H1 (cell line): ENCODE measurements around the gene SYPL1. TPM values are rescaled to one million over a fixed set of nuclear protein-coding genes. Genes with fewer than 3 reads are reported as not detected.

Experiments
- CTCF ChIA-PET: fragments of 300-600 bp; sonication (Branson Sonifier 250); formaldehyde crosslinking; loops from one replicate; lab custom pipeline; 2021; ENCODE audit not compliant: partially characterized antibody; lab: Charles Lee
- POLR2A ChIA-PET: fragments of 300-600 bp; sonication (Branson Sonifier 250); formaldehyde crosslinking; loops from one replicate; lab custom pipeline; 2021; ENCODE audit warnings: inconsistent platforms; ENCODE audit not compliant: partially characterized antibody; lab: Charles Lee
- DNase-seq, 2 experiments: peaks; one replicate each; pipeline versions ENCODE4 v3.0.0 to v3.0.0-alpha.2; 2010 to 2022; ENCODE audit warnings: low spot score in 2 of 2, low read depth in 1 of 2, mixed read lengths in 1 of 2
- FAIRE-seq: peaks from 2 replicates; lab custom pipeline; 2011; peaks lifted over from hg19 to GRCh38; lab: Jason Lieb, UNC
- H2AFZ ChIP-seq: 2 replicates; pipeline ENCODE4 v1.8.1; 2012; ENCODE audit warnings: low read length, inconsistent platforms
- H2AK5ac ChIP-seq: 2 replicates; pipeline ENCODE4 v1.6.1; 2013; ENCODE audit warnings: low read depth, low read length
- H2BK120ac ChIP-seq: replicated peaks from 2 replicates; pipeline ENCODE3; 2013; ENCODE audit warnings: low read depth, low read length, inconsistent platforms
- H2BK12ac ChIP-seq: 2 replicates; pipeline ENCODE4 v1.6.1; 2013; ENCODE audit warnings: low read depth, low read length
- H2BK15ac ChIP-seq: 2 replicates; pipeline ENCODE4 v1.6.1; 2013; ENCODE audit warnings: low read length
- H2BK20ac ChIP-seq: 2 replicates; pipeline ENCODE4 v1.6.1; 2013; ENCODE audit warnings: low read length
- H2BK5ac ChIP-seq: 2 replicates; pipeline ENCODE4 v1.6.1; 2013; ENCODE audit warnings: low read depth, low read length
- H3K14ac ChIP-seq: 2 replicates; pipeline ENCODE4 v1.6.1; 2013; ENCODE audit warnings: inconsistent platforms; ENCODE audit not compliant: insufficient read length
- H3K18ac ChIP-seq: 2 replicates; pipeline ENCODE4 v1.6.1; 2013; ENCODE audit warnings: low read length; ENCODE audit errors: extremely low read depth
- H3K23ac ChIP-seq: 2 replicates; pipeline ENCODE4 v1.6.1; 2013; ENCODE audit warnings: inconsistent platforms; ENCODE audit not compliant: insufficient read length
- H3K23me2 ChIP-seq: 2 replicates; pipeline ENCODE4 v1.6.1; 2013; ENCODE audit warnings: low read depth, low read length
- H3K27ac ChIP-seq: 2 replicates; pipeline ENCODE4 v1.6.1; 2011; ENCODE audit warnings: low read depth, low read length, inconsistent platforms
- H3K27me3 ChIP-seq, 4 experiments: replicated peaks in 1 of 4; 1 replicate in 1 of 4; 2 replicates in 3 of 4; pipeline versions ENCODE4 v1.6.1 to v1.8.1; 2011 to 2013; ENCODE audit warnings: low read length in 3 of 4, mild to moderate bottlenecking in 3 of 4, inconsistent platforms in 2 of 4, mixed read lengths in 2 of 4, moderate library complexity in 1 of 4; ENCODE audit not compliant: control insufficient read depth in 3 of 4, insufficient read depth in 3 of 4; ENCODE audit errors: extremely low read depth in 1 of 4
- H3K36me3 ChIP-seq, 4 experiments: 2 replicates each; pipeline versions ENCODE4 v1.6.1 to v1.8.1; 2011 to 2013; ENCODE audit warnings: mild to moderate bottlenecking in 4 of 4, low read length in 3 of 4, moderate library complexity in 2 of 4, control low read depth in 1 of 4, inconsistent platforms in 1 of 4; ENCODE audit not compliant: insufficient read depth in 4 of 4, control insufficient read depth in 2 of 4
- H3K4ac ChIP-seq: replicated peaks from 2 replicates; pipeline ENCODE3; 2013; ENCODE audit warnings: low read length, low read depth, mixed read lengths, inconsistent platforms; ENCODE audit not compliant: insufficient read length
- H3K4me1 ChIP-seq, 4 experiments: replicated peaks in 1 of 4; 1 replicate in 1 of 4; 2 replicates in 3 of 4; pipeline versions ENCODE4 v1.6.1 to v1.8.1; 2011 to 2013; ENCODE audit warnings: low read length in 3 of 4, inconsistent platforms in 2 of 4, mixed read lengths in 1 of 4; ENCODE audit not compliant: insufficient read depth in 4 of 4, control insufficient read depth in 3 of 4
- H3K4me2 ChIP-seq, 2 experiments: 2 replicates each; pipeline versions ENCODE4 v1.6.1 to v1.8.1; 2011 to 2013; ENCODE audit warnings: low read depth in 2 of 2, low read length in 2 of 2, control low read depth in 1 of 2, inconsistent platforms in 1 of 2, mild to moderate bottlenecking in 1 of 2; ENCODE audit not compliant: insufficient read depth in 1 of 2
- H3K4me3 ChIP-seq, 4 experiments: fragments of 200-600, 300-600 bp in 1 of 4; sonication (generic), shearing (Covaris generic), sonication (Bioruptor Twin) in 1 of 4; 2 replicates each; pipeline versions ENCODE4 v1.5.1 to v1.8.1; 2011 to 2016; ENCODE audit warnings: low read length in 4 of 4, low read depth in 3 of 4, control low read depth in 2 of 4, inconsistent platforms in 2 of 4, mild to moderate bottlenecking in 2 of 4, mixed read lengths in 1 of 4, moderate library complexity in 1 of 4; ENCODE audit not compliant: insufficient read depth in 2 of 4; ENCODE audit errors: extremely low read depth in 1 of 4
- H3K56ac ChIP-seq: replicated peaks from 2 replicates; pipeline ENCODE3; 2013; ENCODE audit warnings: low read depth, mild to moderate bottlenecking, mixed read lengths, low read length, inconsistent platforms; ENCODE audit not compliant: insufficient read length
- H3K79me1 ChIP-seq: 2 replicates; pipeline ENCODE4 v1.6.1; 2013; ENCODE audit warnings: low read depth, low read length, control low read depth
- H3K79me2 ChIP-seq, 2 experiments: 2 replicates each; pipeline versions ENCODE4 v1.6.1 to v1.8.1; 2012 to 2013; ENCODE audit warnings: low read length in 2 of 2, mild to moderate bottlenecking in 2 of 2, inconsistent platforms in 1 of 2; ENCODE audit not compliant: insufficient read depth in 2 of 2, control insufficient read depth in 1 of 2
- H3K9ac ChIP-seq, 4 experiments: replicated peaks in 1 of 4; 1 replicate in 1 of 4; 2 replicates in 3 of 4; pipeline versions ENCODE4 v1.6.1 to v1.8.1; 2011 to 2013; ENCODE audit warnings: low read depth in 3 of 4, low read length in 3 of 4, control low read depth in 2 of 4, mild to moderate bottlenecking in 2 of 4, moderate library complexity in 2 of 4, inconsistent platforms in 1 of 4; ENCODE audit errors: extremely low read depth in 1 of 4
- H3K9me3 ChIP-seq, 2 experiments: 2 replicates each; pipeline versions ENCODE4 v1.6.1 to v1.8.1; 2012 to 2013; ENCODE audit warnings: mild to moderate bottlenecking in 2 of 2, moderate library complexity in 2 of 2, control low read depth in 1 of 2, inconsistent platforms in 1 of 2, low read depth in 1 of 2, low read length in 1 of 2, mixed read lengths in 1 of 2; ENCODE audit not compliant: insufficient read depth in 2 of 2
- H4K20me1 ChIP-seq, 2 experiments: replicated peaks in 1 of 2; 2 replicates each; pipeline versions ENCODE3 to v1.8.1; 2011 to 2013; ENCODE audit warnings: inconsistent platforms in 2 of 2, low read length in 2 of 2, mild to moderate bottlenecking in 1 of 2; ENCODE audit not compliant: insufficient read depth in 2 of 2, control insufficient read depth in 1 of 2
- H4K5ac ChIP-seq: 2 replicates; pipeline ENCODE4 v1.6.1; 2013; ENCODE audit warnings: low read length, low read depth, mixed read lengths, inconsistent platforms; ENCODE audit not compliant: insufficient read length
- H4K8ac ChIP-seq: 2 replicates; pipeline ENCODE4 v1.8.0; 2013; ENCODE audit warnings: mild to moderate bottlenecking, moderate library complexity, low read length, inconsistent platforms; ENCODE audit not compliant: insufficient read depth; ENCODE audit errors: extremely low read depth
- H4K91ac ChIP-seq: replicated peaks from 2 replicates; pipeline ENCODE3; 2013; ENCODE audit warnings: low read length, mixed read lengths, inconsistent platforms; ENCODE audit not compliant: insufficient read length
- CEBPB ChIP-seq: IDR thresholded peaks from 2 replicates; pipeline ENCODE4 v1.6.1; 2012; ENCODE audit warnings: low read depth, low read length
- FOSL1 ChIP-seq: IDR thresholded peaks from 2 replicates; pipeline ENCODE4 v1.6.1; 2011; ENCODE audit warnings: mild to moderate bottlenecking, low read depth, low read length, moderate library complexity; ENCODE audit not compliant: insufficient read depth
- HDAC6 ChIP-seq: IDR thresholded peaks from one replicate; pipeline ENCODE4 v1.7.1; 2012; ENCODE audit warnings: low read depth, mild to moderate bottlenecking, inconsistent platforms, low read length, moderate library complexity
- POLR2AphosphoS5 ChIP-seq: IDR thresholded peaks from 2 replicates; pipeline ENCODE4 v1.6.1; 2011; ENCODE audit warnings: low read depth, low read length
- RAD21 ChIP-seq, 2 experiments: IDR thresholded peaks in 1 of 2; conservative IDR thresholded peaks in 1 of 2; 2 replicates each; pipeline ENCODE4 v1.6.1; 2011; ENCODE audit warnings: low read depth in 2 of 2, low read length in 2 of 2, improper control_type of control experiment in 1 of 2, inconsistent platforms in 1 of 2, mild to moderate bottlenecking in 1 of 2, moderate library complexity in 1 of 2
- RXRA ChIP-seq: IDR thresholded peaks from 2 replicates; pipeline ENCODE4 v1.6.1; 2011; ENCODE audit warnings: low read depth, mild to moderate bottlenecking, low read length, moderate library complexity; ENCODE audit not compliant: insufficient read depth
- SIRT6 ChIP-seq: IDR thresholded peaks from one replicate; pipeline ENCODE4 v1.7.1; 2012; ENCODE audit warnings: low read length, inconsistent platforms
- SUZ12 ChIP-seq: fragments of 200-600 bp; sonication (generic); IDR thresholded peaks from 2 replicates; pipeline ENCODE4 v1.6.1; 2012; ENCODE audit warnings: mild to moderate bottlenecking, inconsistent platforms, low read length, moderate library complexity, mixed read lengths
- WGBS, 2 experiments: shearing (Covaris generic) in 1 of 2; methylation state at CpG; one replicate each; pipeline versions ENCODE4 v1.1.6 to v1.1.7; 2013 to 2015; ENCODE audit warnings: low lambda C conversion rate in 2 of 2, mixed read lengths in 2 of 2, inconsistent platforms in 1 of 2, low coverage in 1 of 2, missing lambda C conversion rate in 1 of 2; ENCODE audit not compliant: insufficient replicate concordance in 2 of 2, insufficient coverage in 1 of 2, insufficient read length in 1 of 2; ENCODE audit errors: extremely low coverage in 1 of 2, missing lambda C conversion rate in 1 of 2; 5-methylcytosine and 5-hydroxymethylcytosine counted together
- polyA plus RNA-seq, 7 experiments: library from polyadenylated mRNA; depleted of rRNA in 3 of 7; stranded (reverse) in 5 of 7; unstranded in 2 of 7; fragments of >200 nt in 5 of 7; fragments of 200-250 nt in 2 of 7; gene quantifications; 1 replicate in 5 of 7; 2 replicates in 1 of 7; 4 replicates in 1 of 7; pipeline versions ENCODE4 v1.2.1 to v1.2.3, GENCODE V29; 2011 to 2013; ENCODE audit warnings: missing spikeins in 2 of 7, mixed read lengths in 2 of 7
- total RNA-seq: library from RNA; stranded (reverse); fragmentation: NEBNext Ultra II Directional; extraction: Animal tissue kit (Norgen Biotek cat#: 25700); gene quantifications from 2 replicates; pipeline ENCODE4 v1.2.1, GENCODE V29; 2021

Gene SYPL1
- total and polyA plus RNA-seq, 2 of the 8 experiments (the other 6 are each of a cell fraction or from before 2014, with no cell fraction given): 44.9 to 57.7 TPM

DNA sequence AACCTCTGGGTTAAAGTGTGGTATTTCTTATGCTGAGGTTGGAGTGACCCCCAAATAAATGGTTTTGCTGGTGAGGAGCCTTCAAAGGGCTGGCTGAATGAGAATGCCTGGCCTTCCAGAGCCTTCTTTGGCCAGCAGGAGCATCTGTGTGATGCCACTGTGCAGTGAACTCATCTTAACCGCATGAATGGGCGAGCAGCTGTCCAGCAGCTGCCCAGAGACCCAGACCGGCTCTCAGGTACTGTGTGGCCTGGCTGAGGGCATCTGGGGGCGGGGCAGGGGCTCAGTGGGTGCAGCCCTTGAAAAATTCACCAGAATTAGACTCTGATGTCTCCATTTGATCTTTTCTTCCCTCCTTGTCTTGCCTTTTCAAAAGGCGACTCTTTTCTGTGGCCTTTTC, 59.0 kb downstream of the SYPL1 start:
- FAIRE-seq: no peak
- H3K23me2 ChIP-seq: no peaks in the 10 kb centered on the region
- no peak overlapping the region for H3K27ac ChIP-seq
- no peak overlapping the region for H3K18ac ChIP-seq
- no peak overlapping the region for H2BK5ac ChIP-seq
- H2BK15ac ChIP-seq: no peak overlapping the region
- no peak overlapping the region for H4K91ac ChIP-seq
- H3K23ac ChIP-seq: no peak overlapping the region
- H3K4ac ChIP-seq: no peak overlapping the region
- H4K20me1 ChIP-seq: no peaks in the 10 kb centered on the region
- 88% methylated on average over 5 of the region's 5 CpGs; no CpG with 5 or more reads in 1 of the 2 experiments for WGBS, 2 experiments
- H2BK120ac ChIP-seq: no peak overlapping the region
- ChIA-PET CTCF (interaction anchor here (3.4 to 6.3 kb wide), 2 partner anchors 8 to 101 kb away, joined by 13 to 58 read pairs; no protein-coding TSS in a partner anchor), POLR2A (no interaction called here)
- no peak overlapping the region for H3K14ac ChIP-seq
- no peak overlapping the region for H2AK5ac ChIP-seq
- no peaks in the 10 kb centered on the region for H3K79me1 ChIP-seq
- no peak overlapping the region for H3K4me3 ChIP-seq
- H3K4me1 ChIP-seq: peaks cover 0 to 8% (median under 1%) of the 10 kb centered on the region in 4 experiments; a peak in 3 of 7 replicates
- no peak overlapping the region for H2BK20ac ChIP-seq
- no peaks in the 10 kb centered on the region for H3K9me3 ChIP-seq
- H4K8ac ChIP-seq: no peak overlapping the region
- no peak overlapping the region for H3K56ac ChIP-seq
- H4K5ac ChIP-seq: no peak overlapping the region
- H3K9ac ChIP-seq: no peak overlapping the region
- H3K27me3 ChIP-seq: no peaks in the 10 kb centered on the region
- no peak for DNase-seq
- H3K36me3 ChIP-seq: no peaks in the 10 kb centered on the region
- no peak overlapping the region for H2BK12ac ChIP-seq
- no peak overlapping the region for H2AFZ ChIP-seq
- no peaks in the 10 kb centered on the region for H3K79me2 ChIP-seq
- TF ChIP-seq HDAC6 (no peak), RXRA (no peak), SUZ12 (no peak), RAD21 (IDR thresholded peaks at IDR 0.05 in 1 of 2, conservative IDR thresholded peaks at IDR 0.05 in 1 of 2; ENCODE audit: low read depth in 2 of 2, low read length in 2 of 2) (no peak), CEBPB (no peak), POLR2AphosphoS5 (no peak), FOSL1 (no peak), SIRT6 (no peak)
- H3K4me2 ChIP-seq: no peak overlapping the region
